Neural cell (in vitro differentiated cells): Measurements from ENCODE around the gene CYP2U1. TPM values are rescaled to one million over a fixed set of nuclear protein-coding genes. Genes with fewer than 3 reads are reported as not detected.

Experiments
- H2AFZ ChIP-seq: fragments of 200-600, 300-800 bp; sonication (generic), shearing (Covaris generic); 2 replicates; pipeline ENCODE4 v1.6.0; 2014; ENCODE audit warnings: low read depth, mild to moderate bottlenecking, antibody characterized with exemption, low read length, moderate library complexity
- H3F3A ChIP-seq: fragments of 200-600 bp; shearing (Covaris generic); 2 replicates; pipeline ENCODE4 v1.6.1; 2016; ENCODE audit warnings: mild to moderate bottlenecking, moderate library complexity, mixed read lengths, antibody characterized with exemption, low read length; ENCODE audit not compliant: insufficient read depth, poor library complexity, severe bottlenecking
- H3K27ac ChIP-seq: fragments of 200-600, 300-800 bp; sonication (generic), shearing (Covaris generic); 2 replicates; pipeline ENCODE4 v1.5.1; 2014; ENCODE audit warnings: mild to moderate bottlenecking, low read length, moderate library complexity
- H3K27me3 ChIP-seq: fragments of 300-800, 200-600 bp; sonication (generic), shearing (Covaris generic); 2 replicates; pipeline ENCODE4 v1.6.0; 2014; ENCODE audit warnings: mild to moderate bottlenecking, low read depth, low read length, moderate library complexity; ENCODE audit not compliant: insufficient read depth
- H3K36me3 ChIP-seq: fragments of 300-800, 200-600 bp; sonication (generic), shearing (Covaris generic); 2 replicates; pipeline ENCODE4 v1.5.1; 2014; ENCODE audit warnings: mild to moderate bottlenecking, antibody characterized with exemption, low read length, moderate library complexity; ENCODE audit not compliant: insufficient read depth
- H3K4me2 ChIP-seq: fragments of 300-800, 200-600 bp; sonication (generic), shearing (Covaris generic); 2 replicates; pipeline ENCODE4 v1.6.0; 2014; ENCODE audit warnings: mild to moderate bottlenecking, low read length
- H3K4me3 ChIP-seq: fragments of 300-800, 200-600 bp; sonication (generic), shearing (Covaris generic); 2 replicates; pipeline ENCODE4 v1.5.1; 2014; ENCODE audit warnings: mild to moderate bottlenecking, low read length, moderate library complexity
- H3K79me2 ChIP-seq: fragments of 200-600 bp; shearing (Covaris generic); replicated peaks from 2 replicates; pipeline ENCODE4 v1.6.0; 2014; ENCODE audit warnings: mild to moderate bottlenecking, low read length, moderate library complexity; ENCODE audit not compliant: insufficient read depth
- H3K9ac ChIP-seq: fragments of 300-800, 200-600 bp; sonication (generic), shearing (Covaris generic); 2 replicates; pipeline ENCODE4 v1.6.1; 2016; ENCODE audit warnings: mild to moderate bottlenecking, low read length, mixed read lengths
- H3K9me2 ChIP-seq: fragments of 200-600 bp; shearing (Covaris generic); 2 replicates; pipeline ENCODE4 v1.6.1; 2016; ENCODE audit warnings: mild to moderate bottlenecking, low read length, mixed read lengths; ENCODE audit not compliant: insufficient read depth
- H3K9me3 ChIP-seq: fragments of 200-600, 300-800 bp; sonication (generic), shearing (Covaris generic); 2 replicates; pipeline ENCODE4 v1.6.1; 2016; ENCODE audit warnings: mild to moderate bottlenecking, mixed run types, low read length, moderate library complexity, mixed read lengths
- H4K20me1 ChIP-seq: fragments of 200-600 bp; shearing (Covaris generic); 2 replicates; pipeline ENCODE4 v1.6.1; 2016; ENCODE audit warnings: mild to moderate bottlenecking, mixed run types; ENCODE audit not compliant: insufficient read depth
- EP300 ChIP-seq: fragments of 450-650 bp; conservative IDR thresholded peaks from 2 replicates; pipeline ENCODE4 v1.6.1; 2014; ENCODE audit warnings: antibody characterized with exemption, mild to moderate bottlenecking, moderate library complexity; ENCODE audit not compliant: poor library complexity, severe bottlenecking
- EZH2 ChIP-seq: fragments of 200-600, 300-800 bp; shearing (Covaris generic), sonication (generic); IDR thresholded peaks from 2 replicates; pipeline ENCODE4 v1.6.1; 2014; ENCODE audit warnings: antibody characterized with exemption, low read length, borderline replicate concordance, mild to moderate bottlenecking; ENCODE audit not compliant: insufficient read depth, poor library complexity, severe bottlenecking
- MXI1 ChIP-seq: fragments of 450-650 bp; conservative IDR thresholded peaks from 2 replicates; pipeline ENCODE4 v1.6.1; 2014; ENCODE audit warnings: antibody characterized with exemption, mild to moderate bottlenecking; ENCODE audit not compliant: poor library complexity, severe bottlenecking
- POLR2AphosphoS5 ChIP-seq: IDR thresholded peaks from 2 replicates; pipeline ENCODE4 v1.6.1; 2012
- RAD21 ChIP-seq: fragments of 450-650 bp; conservative IDR thresholded peaks from 2 replicates; pipeline ENCODE4 v1.6.1; 2014; ENCODE audit warnings: antibody characterized with exemption, mild to moderate bottlenecking, moderate library complexity
- SMC3 ChIP-seq: fragments of 450-650 bp; conservative IDR thresholded peaks from 2 replicates; pipeline ENCODE4 v1.6.1; 2014; ENCODE audit warnings: antibody characterized with exemption, mild to moderate bottlenecking, moderate library complexity; ENCODE audit not compliant: poor library complexity
- polyA plus RNA-seq: library from polyadenylated mRNA; depleted of rRNA; stranded (reverse); fragments of >200 nt; gene quantifications from 2 replicates; pipeline ENCODE4 v1.2.3, GENCODE V29; 2014
- TF ChIP-seq, protein P1 (sequence below): fragments of 450-650 bp; IDR thresholded peaks from 2 replicates; pipeline ENCODE4 v1.5.1; 2014; ENCODE audit warnings: antibody characterized with exemption, mild to moderate bottlenecking, moderate library complexity; ENCODE audit not compliant: poor library complexity, severe bottlenecking
- TF ChIP-seq, protein P2 (sequence below): IDR thresholded peaks from 2 replicates; pipeline ENCODE4 v1.6.1; 2012; ENCODE audit warnings: borderline replicate concordance

CYP2U1 gene
- polyA plus RNA-seq, 1 donor from 2014 or later = 8.8 TPM

DNA sequence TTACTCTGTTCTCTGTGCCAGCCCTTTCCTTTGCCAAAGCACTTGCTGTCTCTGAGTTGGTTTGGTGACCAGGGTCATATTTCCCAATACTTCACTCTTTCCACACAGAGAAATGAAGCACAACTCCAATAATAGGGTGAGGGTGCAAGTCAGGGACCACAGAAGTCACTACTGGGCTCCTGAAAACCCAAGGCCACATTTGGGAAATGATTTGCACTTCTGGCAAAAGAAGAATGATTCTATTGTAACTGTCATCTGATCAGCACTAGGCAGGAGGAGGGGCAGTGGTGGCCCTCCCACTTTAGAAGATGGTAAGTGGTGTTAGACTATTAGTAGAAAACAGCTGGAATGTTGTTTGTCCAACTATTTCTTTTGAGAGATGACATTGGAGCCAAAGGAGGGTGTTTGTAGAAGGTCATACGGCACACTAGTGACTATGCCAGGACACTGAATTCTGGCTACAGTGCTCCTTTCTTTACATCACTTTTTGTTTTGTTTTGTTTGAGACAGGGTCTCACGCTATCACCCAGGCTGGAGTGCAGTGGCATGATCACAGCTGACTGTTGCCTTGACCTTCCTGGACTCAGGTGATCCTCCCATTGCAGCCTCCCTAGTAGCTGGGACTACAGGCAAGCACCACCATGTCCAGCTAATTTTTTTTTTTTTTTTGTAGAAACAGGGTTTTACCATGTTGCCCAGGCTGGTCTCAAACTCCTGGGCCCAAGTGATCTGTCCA is 47.5 kb downstream of the CYP2U1 start:
- H4K20me1 ChIP-seq = no peaks in the 10 kb centered on the region

DNA sequence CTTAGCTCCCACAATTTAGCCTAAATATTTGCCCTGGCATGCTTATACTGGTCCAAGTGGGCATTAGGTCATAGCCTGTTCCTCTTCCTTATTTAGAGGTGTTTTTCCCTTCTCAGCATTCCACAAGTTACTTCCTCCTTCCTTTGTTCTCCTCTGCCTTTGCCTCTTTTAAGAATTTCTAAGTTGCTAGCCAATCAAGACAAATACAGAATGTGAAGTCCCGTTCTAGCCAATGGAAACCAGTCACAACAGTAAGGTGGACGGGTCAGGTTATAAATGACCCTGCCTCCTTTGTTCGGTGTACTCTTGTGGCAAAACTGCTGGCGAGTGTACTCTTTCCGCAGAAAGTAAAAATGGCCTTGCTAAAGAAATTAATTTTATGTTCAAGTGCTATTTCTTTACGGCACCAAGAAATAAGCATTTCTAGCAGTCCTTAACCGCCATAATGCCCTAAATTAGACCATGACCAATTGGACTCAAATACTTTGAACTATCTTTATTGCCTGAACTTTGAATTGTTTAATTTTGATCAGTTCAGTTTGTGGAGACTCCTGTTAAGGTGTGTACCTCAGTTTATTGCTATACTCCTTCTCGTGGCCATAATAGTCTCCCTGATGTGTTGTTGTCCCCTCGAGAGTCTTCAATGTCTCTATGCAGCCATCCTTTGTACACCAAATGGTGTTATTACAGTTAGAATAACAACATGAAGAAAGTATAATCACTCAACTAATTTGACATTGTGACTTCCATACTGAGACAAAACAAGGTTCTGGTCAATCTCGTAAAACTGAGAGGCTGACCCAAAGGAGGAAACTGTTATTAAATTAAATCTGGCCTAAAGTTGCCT is 56.8 kb downstream of the CYP2U1 start:
- H3K9me2 ChIP-seq = no peaks in the 10 kb centered on the region
- no peaks in the 10 kb centered on the region for H3K9me3 ChIP-seq
- no peaks in the 10 kb centered on the region for H3F3A ChIP-seq
- no peak overlapping the region for H3K27ac ChIP-seq
- H3K9ac ChIP-seq = no peak overlapping the region
- H3K79me2 ChIP-seq = no peaks in the 10 kb centered on the region
- H4K20me1 ChIP-seq = no peaks in the 10 kb centered on the region
- H2AFZ ChIP-seq = no peak overlapping the region
- no peak overlapping the region for H3K4me2 ChIP-seq
- H3K27me3 ChIP-seq = no peaks in the 10 kb centered on the region
- no peak overlapping the region for H3K4me3 ChIP-seq
- H3K36me3 ChIP-seq = no peaks in the 10 kb centered on the region
- TF ChIP-seq MXI1 = no peak
- TF ChIP-seq POLR2AphosphoS5 = no peak
- no peak for TF ChIP-seq SMC3
- no peak for TF ChIP-seq EZH2
- TF ChIP-seq, protein P1, sequence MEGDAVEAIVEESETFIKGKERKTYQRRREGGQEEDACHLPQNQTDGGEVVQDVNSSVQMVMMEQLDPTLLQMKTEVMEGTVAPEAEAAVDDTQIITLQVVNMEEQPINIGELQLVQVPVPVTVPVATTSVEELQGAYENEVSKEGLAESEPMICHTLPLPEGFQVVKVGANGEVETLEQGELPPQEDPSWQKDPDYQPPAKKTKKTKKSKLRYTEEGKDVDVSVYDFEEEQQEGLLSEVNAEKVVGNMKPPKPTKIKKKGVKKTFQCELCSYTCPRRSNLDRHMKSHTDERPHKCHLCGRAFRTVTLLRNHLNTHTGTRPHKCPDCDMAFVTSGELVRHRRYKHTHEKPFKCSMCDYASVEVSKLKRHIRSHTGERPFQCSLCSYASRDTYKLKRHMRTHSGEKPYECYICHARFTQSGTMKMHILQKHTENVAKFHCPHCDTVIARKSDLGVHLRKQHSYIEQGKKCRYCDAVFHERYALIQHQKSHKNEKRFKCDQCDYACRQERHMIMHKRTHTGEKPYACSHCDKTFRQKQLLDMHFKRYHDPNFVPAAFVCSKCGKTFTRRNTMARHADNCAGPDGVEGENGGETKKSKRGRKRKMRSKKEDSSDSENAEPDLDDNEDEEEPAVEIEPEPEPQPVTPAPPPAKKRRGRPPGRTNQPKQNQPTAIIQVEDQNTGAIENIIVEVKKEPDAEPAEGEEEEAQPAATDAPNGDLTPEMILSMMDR = no peak
- TF ChIP-seq, protein P2, sequence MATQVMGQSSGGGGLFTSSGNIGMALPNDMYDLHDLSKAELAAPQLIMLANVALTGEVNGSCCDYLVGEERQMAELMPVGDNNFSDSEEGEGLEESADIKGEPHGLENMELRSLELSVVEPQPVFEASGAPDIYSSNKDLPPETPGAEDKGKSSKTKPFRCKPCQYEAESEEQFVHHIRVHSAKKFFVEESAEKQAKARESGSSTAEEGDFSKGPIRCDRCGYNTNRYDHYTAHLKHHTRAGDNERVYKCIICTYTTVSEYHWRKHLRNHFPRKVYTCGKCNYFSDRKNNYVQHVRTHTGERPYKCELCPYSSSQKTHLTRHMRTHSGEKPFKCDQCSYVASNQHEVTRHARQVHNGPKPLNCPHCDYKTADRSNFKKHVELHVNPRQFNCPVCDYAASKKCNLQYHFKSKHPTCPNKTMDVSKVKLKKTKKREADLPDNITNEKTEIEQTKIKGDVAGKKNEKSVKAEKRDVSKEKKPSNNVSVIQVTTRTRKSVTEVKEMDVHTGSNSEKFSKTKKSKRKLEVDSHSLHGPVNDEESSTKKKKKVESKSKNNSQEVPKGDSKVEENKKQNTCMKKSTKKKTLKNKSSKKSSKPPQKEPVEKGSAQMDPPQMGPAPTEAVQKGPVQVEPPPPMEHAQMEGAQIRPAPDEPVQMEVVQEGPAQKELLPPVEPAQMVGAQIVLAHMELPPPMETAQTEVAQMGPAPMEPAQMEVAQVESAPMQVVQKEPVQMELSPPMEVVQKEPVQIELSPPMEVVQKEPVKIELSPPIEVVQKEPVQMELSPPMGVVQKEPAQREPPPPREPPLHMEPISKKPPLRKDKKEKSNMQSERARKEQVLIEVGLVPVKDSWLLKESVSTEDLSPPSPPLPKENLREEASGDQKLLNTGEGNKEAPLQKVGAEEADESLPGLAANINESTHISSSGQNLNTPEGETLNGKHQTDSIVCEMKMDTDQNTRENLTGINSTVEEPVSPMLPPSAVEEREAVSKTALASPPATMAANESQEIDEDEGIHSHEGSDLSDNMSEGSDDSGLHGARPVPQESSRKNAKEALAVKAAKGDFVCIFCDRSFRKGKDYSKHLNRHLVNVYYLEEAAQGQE = no peak
- TF ChIP-seq EP300 = no peak
- TF ChIP-seq RAD21 = no peak

More for the DNA sequence above, 47.5 kb downstream of the CYP2U1 start:
- Histone ChIP-seq H2AFZ (no peak overlapping the region), H3K4me2 (no peak overlapping the region), H3K9me2 (no peaks in the 10 kb centered on the region), H3F3A (no peaks in the 10 kb centered on the region), H3K79me2 (no peaks in the 10 kb centered on the region), H3K27me3 (no peaks in the 10 kb centered on the region), H3K9me3 (no peaks in the 10 kb centered on the region), H3K9ac (no peak overlapping the region), H3K4me3 (no peak overlapping the region), H3K27ac (no peak overlapping the region), H3K36me3 (no peaks in the 10 kb centered on the region)
- no peak for TF ChIP-seq SMC3
- TF ChIP-seq, protein P2 = no peak
- TF ChIP-seq, protein P1 = no peak
- TF ChIP-seq RAD21 = no peak
- no peak for TF ChIP-seq MXI1
- no peak for TF ChIP-seq EP300
- TF ChIP-seq POLR2AphosphoS5 = no peak
